ENCODE results near the gene NKAIN2. TPM values are rescaled to one million over a fixed set of nuclear protein-coding genes. Genes with fewer than 3 reads are reported as not detected.

Gene NKAIN2
- total RNA-seq, 1 experiment from 2014 or later: not detected

GRCh38 chr6:124795643-124796463 lies 992.2 kb downstream of the NKAIN2 start:
- ATAC-seq: peak; percentile 78
- POLR2A ChIA-PET: no interaction called here
- Histone ChIP-seq H3K9me2 (ENCODE audit: insufficient read depth) (no peaks in the 10 kb centered on the region), H4K20me1 (ENCODE audit: insufficient read depth) (no peaks in the 10 kb centered on the region), H3K9me3 (ENCODE audit: control insufficient read depth in 1 of 2, insufficient read depth in 1 of 2, low read depth in 1 of 2, low read length in 2 of 2) (no peaks in the 10 kb centered on the region), H3K79me2 (ENCODE audit: insufficient read depth, low read length) (no peaks in the 10 kb centered on the region), H2AFZ (ENCODE audit: low read depth, low read length, poor library complexity, severe bottlenecking) (no peak overlapping the region), H3K36me3 (ENCODE audit: control insufficient read depth in 1 of 2, insufficient read depth in 2 of 2, low read length in 2 of 2) (no peaks in the 10 kb centered on the region), H3K4me1 (ENCODE audit: control insufficient read depth in 1 of 2, insufficient read depth in 2 of 2, low read length in 2 of 2) (no peaks in the 10 kb centered on the region), H3K27ac (ENCODE audit: low read depth, low read length) (no peak overlapping the region), H3K4me2 (ENCODE audit: low read length) (no peak overlapping the region), H3K4me3 (replicated peaks in 1 of 2; ENCODE audit: low read depth in 1 of 2, low read length in 2 of 2) (no peak overlapping the region), H3K9ac (ENCODE audit: low read length) (no peak overlapping the region), H3K27me3 (ENCODE audit: insufficient read depth, low read length) (peaks cover 72% of the 10 kb centered on the region)
- RAD21 ChIA-PET (ENCODE audit: low non-redundant PET in 1 of 2, low total read pairs in 2 of 2, uncharacterized antibody in 2 of 2, unreplicated experiment in 2 of 2): interaction anchor here in 1 of 2 experiments (1.1 kb wide), 1 partner anchor 994 kb away, joined by 4 read pairs; no protein-coding TSS in a partner anchor
- CTCF ChIA-PET: interaction anchor here (1.4 to 1.6 kb wide), 3 partner anchors 136 to 1927 kb away, joined by 3 to 7 read pairs (median 3); no protein-coding TSS in a partner anchor
- TF ChIP-seq RAD21 (IDR thresholded peaks at IDR 0.05; ENCODE audit: low read depth) (peak; percentile 58), CTCF (IDR thresholded peaks at IDR 0.05 in 2 of 3, conservative IDR thresholded peaks at IDR 0.05 in 1 of 3; ENCODE audit: borderline replicate concordance in 1 of 3, insufficient read depth in 1 of 3, low read depth in 2 of 3, low read length in 2 of 3) (peak; percentile 21 to 53 (median 51); a peak in 5 of 6 replicates), EGR1 (IDR thresholded peaks at IDR 0.05; ENCODE audit: low read depth) (no peak)
- intact Hi-C loops (cut with micrococcal nuclease): loop anchor here (1.0 to 5.0 kb wide), 2 partner anchors 994 to 1379 kb away; no protein-coding TSS in a partner anchor
- no peak for DNase-seq (ENCODE audit: low read depth, low spot score)
- no TSS peak for BruUV-seq (replicated peaks)

- no peaks in the 10 kb centered on the region for H3K9me2 ChIP-seq (ENCODE audit: insufficient read depth)
- POLR2A ChIA-PET: no interaction called here
These were observed 992.9 kb downstream of the NKAIN2 start for GRCh38 chr6:124796464-124796970.

More at GRCh38 chr6:124796464-124796970, 992.9 kb downstream of the NKAIN2 start:
- Histone ChIP-seq H4K20me1 (ENCODE audit: insufficient read depth) (no peaks in the 10 kb centered on the region), H3K36me3 (ENCODE audit: control insufficient read depth in 1 of 2, insufficient read depth in 2 of 2, low read length in 2 of 2) (no peaks in the 10 kb centered on the region), H2AFZ (ENCODE audit: low read depth, low read length, poor library complexity, severe bottlenecking) (no peak overlapping the region), H3K4me1 (ENCODE audit: control insufficient read depth in 1 of 2, insufficient read depth in 2 of 2, low read length in 2 of 2) (no peaks in the 10 kb centered on the region), H3K4me2 (ENCODE audit: low read length) (no peak overlapping the region), H3K9me3 (ENCODE audit: control insufficient read depth in 1 of 2, insufficient read depth in 1 of 2, low read depth in 1 of 2, low read length in 2 of 2) (no peaks in the 10 kb centered on the region), H3K4me3 (replicated peaks in 1 of 2; ENCODE audit: low read depth in 1 of 2, low read length in 2 of 2) (no peak overlapping the region), H3K9ac (ENCODE audit: low read length) (no peak overlapping the region), H3K79me2 (ENCODE audit: insufficient read depth, low read length) (no peaks in the 10 kb centered on the region), H3K27ac (ENCODE audit: low read depth, low read length) (no peak overlapping the region), H3K27me3 (ENCODE audit: insufficient read depth, low read length) (peaks cover 71% of the 10 kb centered on the region)
- ChIA-PET CTCF (interaction anchor here (1.4 to 1.6 kb wide), 3 partner anchors 137 to 1927 kb away, joined by 3 to 7 read pairs (median 3); no protein-coding TSS in a partner anchor), RAD21 (ENCODE audit: low non-redundant PET in 1 of 2, low total read pairs in 2 of 2, uncharacterized antibody in 2 of 2, unreplicated experiment in 2 of 2) (interaction anchor here in 1 of 2 experiments (1.1 kb wide), 1 partner anchor 995 kb away, joined by 4 read pairs; no protein-coding TSS in a partner anchor)
- TF ChIP-seq ATF3 (IDR thresholded peaks at IDR 0.05) (no peak), FOSL1 (IDR thresholded peaks at IDR 0.05; ENCODE audit: low read depth) (no peak), ZBTB33 (IDR thresholded peaks at IDR 0.05; ENCODE audit: extremely low read depth, insufficient replicate concordance, low read length) (no peak), ELF1 (IDR thresholded peaks at IDR 0.05; ENCODE audit: borderline replicate concordance, low read depth) (no peak), POLR2AphosphoS5 (IDR thresholded peaks at IDR 0.05; ENCODE audit: low read depth, low read length) (no peak), TCF7L2 (IDR thresholded peaks at IDR 0.05; ENCODE audit: borderline replicate concordance, extremely low read depth, insufficient read depth, insufficient read length) (no peak), SRF (IDR thresholded peaks at IDR 0.05; ENCODE audit: low read depth) (no peak), CEBPB (IDR thresholded peaks at IDR 0.05; ENCODE audit: low read depth) (no peak), JUND (IDR thresholded peaks at IDR 0.05) (no peak), RAD21 (IDR thresholded peaks at IDR 0.05; ENCODE audit: low read depth) (no peak), EZH2 (IDR thresholded peaks at IDR 0.05) (no peak), CBX3 (IDR thresholded peaks at IDR 0.05; ENCODE audit: low read depth) (no peak)
- BruUV-seq (replicated peaks): no TSS peak
- intact Hi-C loops (cut with micrococcal nuclease): loop anchor here (1.0 to 5.0 kb wide), 2 partner anchors 994 to 1379 kb away; no protein-coding TSS in a partner anchor
- no peak for DNase-seq (ENCODE audit: low read depth, low spot score)
- ATAC-seq: no peak
